ENCODE results near the gene F10. TPM values are rescaled to one million over a fixed set of nuclear protein-coding genes. Genes with fewer than 3 reads are reported as not detected.

Gene F10
- total and polyA plus RNA-seq, 4 donors = 85.3 to 199 (median 117) TPM

GRCh38 chr13:113096745-113097305 is 25.8 kb upstream of the F10 start:
- DNase-seq (ENCODE audit: low spot score) = no peak
- no peak for TF ChIP-seq CTCF (IDR thresholded peaks at IDR 0.05; ENCODE audit: low read depth, low read length, missing input control)
- TF ChIP-seq, protein P1, sequence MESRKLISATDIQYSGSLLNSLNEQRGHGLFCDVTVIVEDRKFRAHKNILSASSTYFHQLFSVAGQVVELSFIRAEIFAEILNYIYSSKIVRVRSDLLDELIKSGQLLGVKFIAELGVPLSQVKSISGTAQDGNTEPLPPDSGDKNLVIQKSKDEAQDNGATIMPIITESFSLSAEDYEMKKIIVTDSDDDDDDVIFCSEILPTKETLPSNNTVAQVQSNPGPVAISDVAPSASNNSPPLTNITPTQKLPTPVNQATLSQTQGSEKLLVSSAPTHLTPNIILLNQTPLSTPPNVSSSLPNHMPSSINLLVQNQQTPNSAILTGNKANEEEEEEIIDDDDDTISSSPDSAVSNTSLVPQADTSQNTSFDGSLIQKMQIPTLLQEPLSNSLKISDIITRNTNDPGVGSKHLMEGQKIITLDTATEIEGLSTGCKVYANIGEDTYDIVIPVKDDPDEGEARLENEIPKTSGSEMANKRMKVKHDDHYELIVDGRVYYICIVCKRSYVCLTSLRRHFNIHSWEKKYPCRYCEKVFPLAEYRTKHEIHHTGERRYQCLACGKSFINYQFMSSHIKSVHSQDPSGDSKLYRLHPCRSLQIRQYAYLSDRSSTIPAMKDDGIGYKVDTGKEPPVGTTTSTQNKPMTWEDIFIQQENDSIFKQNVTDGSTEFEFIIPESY (IDR thresholded peaks at IDR 0.05) = no peak
- no peak for TF ChIP-seq MAX (IDR thresholded peaks at IDR 0.05)
- TF ChIP-seq HNF4G (IDR thresholded peaks at IDR 0.05) = no peak
- no peak for TF ChIP-seq TAF1 (conservative IDR thresholded peaks at IDR 0.05)
- TF ChIP-seq JUND (IDR thresholded peaks at IDR 0.05) = no peak
- no peak for TF ChIP-seq SP1 (IDR thresholded peaks at IDR 0.05)
- TF ChIP-seq GABPA (IDR thresholded peaks at IDR 0.05 in 1 of 2, conservative IDR thresholded peaks at IDR 0.05 in 1 of 2) = no peak
- TF ChIP-seq RAD21 (IDR thresholded peaks at IDR 0.05) = no peak
- no peak for TF ChIP-seq YY1 (IDR thresholded peaks at IDR 0.05)
- no peak for TF ChIP-seq EGR1 (IDR thresholded peaks at IDR 0.05; ENCODE audit: low read depth in 2 of 2)
- no peak for TF ChIP-seq NR2F2 (IDR thresholded peaks at IDR 0.05)
- TF ChIP-seq REST (IDR thresholded peaks at IDR 0.05) = no peak
- no peak for TF ChIP-seq FOXA1 (IDR thresholded peaks at IDR 0.05)
- TF ChIP-seq HNF4A (conservative IDR thresholded peaks at IDR 0.05) = no peak
- no peak for TF ChIP-seq FOXA2 (IDR thresholded peaks at IDR 0.05)
- no peak for TF ChIP-seq RXRA (IDR thresholded peaks at IDR 0.05)
- no peak for TF ChIP-seq ATF3 (IDR thresholded peaks at IDR 0.05)
- no peak overlapping the region for H3K4me3 ChIP-seq (ENCODE audit: low read depth in 1 of 3, low read length in 3 of 3)
- H3K9ac ChIP-seq (ENCODE audit: low read depth in 1 of 2, low read length in 2 of 2) = no peak overlapping the region
- H3K27me3 ChIP-seq (ENCODE audit: control insufficient read depth in 4 of 4, insufficient read depth in 4 of 4, low read length in 3 of 4) = no peaks in the 10 kb centered on the region
- H3K36me3 ChIP-seq (ENCODE audit: control insufficient read depth in 4 of 4, insufficient read depth in 3 of 4, low read depth in 1 of 4, low read length in 3 of 4) = peaks cover 0 to 4% (median 2%) of the 10 kb centered on the region in 4 donors
- WGBS = 96% methylated on average over 52 of the region's 52 CpGs
- H3K4me1 ChIP-seq (ENCODE audit: control insufficient read depth in 4 of 4, insufficient read depth in 4 of 4, low read length in 3 of 4) = no peaks in the 10 kb centered on the region
- H3K27ac ChIP-seq (ENCODE audit: low read depth in 1 of 2, low read length in 2 of 2) = no peak overlapping the region
- H3K9me3 ChIP-seq (ENCODE audit: control insufficient read depth in 4 of 4, low read length in 3 of 4) = no peaks in the 10 kb centered on the region
